ENCODE data around the gene CORO2B.

CORO2B gene

GRCh38 chr15:68774120-68774519 lies 195.3 kb downstream of the CORO2B start:
- H3K27me3 ChIP-seq (ENCODE audit: control insufficient read depth, insufficient read depth, low read length), result no peaks in the 10 kb centered on the region
- H3K27ac ChIP-seq (ENCODE audit: low read depth, low read length), result no peak overlapping the region
- H3K4me1 ChIP-seq (ENCODE audit: control insufficient read depth, insufficient read depth, low read length), result peaks cover 2% of the 10 kb centered on the region
- no peak overlapping the region for H3K9ac ChIP-seq (ENCODE audit: low read length)
- no peak overlapping the region for H3K4me3 ChIP-seq (ENCODE audit: low read length)
- no peaks in the 10 kb centered on the region for H3K36me3 ChIP-seq (ENCODE audit: control insufficient read depth, insufficient read depth, low read length)

GRCh38 chr15:68774521-68775235 lies 195.9 kb downstream of the CORO2B start:
- no peak overlapping the region for H3K4me3 ChIP-seq (ENCODE audit: low read length)
- no peak overlapping the region for H3K9ac ChIP-seq (ENCODE audit: low read length)
- no peaks in the 10 kb centered on the region for H3K27me3 ChIP-seq (ENCODE audit: control insufficient read depth, insufficient read depth, low read length)
- H3K27ac ChIP-seq (ENCODE audit: low read depth, low read length), result no peak overlapping the region
- peaks cover 2% of the 10 kb centered on the region for H3K4me1 ChIP-seq (ENCODE audit: control insufficient read depth, insufficient read depth, low read length)
- H3K36me3 ChIP-seq (ENCODE audit: control insufficient read depth, insufficient read depth, low read length), result no peaks in the 10 kb centered on the region

- Histone ChIP-seq H3K9ac (ENCODE audit: low read length) (no peak overlapping the region), H3K27me3 (ENCODE audit: control insufficient read depth, insufficient read depth, low read length) (no peaks in the 10 kb centered on the region), H3K27ac (ENCODE audit: low read depth, low read length) (no peak overlapping the region), H3K4me3 (ENCODE audit: low read length) (no peak overlapping the region), H3K4me1 (ENCODE audit: control insufficient read depth, insufficient read depth, low read length) (peaks cover 2% of the 10 kb centered on the region), H3K36me3 (ENCODE audit: control insufficient read depth, insufficient read depth, low read length) (no peaks in the 10 kb centered on the region)
Observed at GRCh38 chr15:68775236-68775577, 196.4 kb downstream of the CORO2B start.

- H3K9ac ChIP-seq (ENCODE audit: low read length), result no peak overlapping the region
- no peaks in the 10 kb centered on the region for H3K27me3 ChIP-seq (ENCODE audit: control insufficient read depth, insufficient read depth, low read length)
- H3K27ac ChIP-seq (ENCODE audit: low read depth, low read length), result no peak overlapping the region
- peaks cover 2% of the 10 kb centered on the region for H3K4me1 ChIP-seq (ENCODE audit: control insufficient read depth, insufficient read depth, low read length)
- H3K4me3 ChIP-seq (ENCODE audit: low read length), result no peak overlapping the region
- no peaks in the 10 kb centered on the region for H3K36me3 ChIP-seq (ENCODE audit: control insufficient read depth, insufficient read depth, low read length)
Observed at GRCh38 chr15:68775671-68776476, 197.1 kb downstream of the CORO2B start.

GRCh38 chr15:68776477-68777270 lies 197.9 kb downstream of the CORO2B start:
- Histone ChIP-seq H3K27ac (ENCODE audit: low read depth, low read length) (no peak overlapping the region), H3K27me3 (ENCODE audit: control insufficient read depth, insufficient read depth, low read length) (no peaks in the 10 kb centered on the region), H3K4me3 (ENCODE audit: low read length) (no peak overlapping the region), H3K36me3 (ENCODE audit: control insufficient read depth, insufficient read depth, low read length) (no peaks in the 10 kb centered on the region), H3K4me1 (ENCODE audit: control insufficient read depth, insufficient read depth, low read length) (peaks cover 2% of the 10 kb centered on the region), H3K9ac (ENCODE audit: low read length) (no peak overlapping the region)
